HUDEP-2 (cell line): ENCODE data around the gene FAM13A.

Experiments used
- DNase-seq, 76 experiments: peaks; one replicate each; lab custom pipeline; 2025; ENCODE audit not compliant: unreplicated experiment in 76 of 76; lab: John Stamatoyannopoulos, UW

FAM13A gene

DNA sequence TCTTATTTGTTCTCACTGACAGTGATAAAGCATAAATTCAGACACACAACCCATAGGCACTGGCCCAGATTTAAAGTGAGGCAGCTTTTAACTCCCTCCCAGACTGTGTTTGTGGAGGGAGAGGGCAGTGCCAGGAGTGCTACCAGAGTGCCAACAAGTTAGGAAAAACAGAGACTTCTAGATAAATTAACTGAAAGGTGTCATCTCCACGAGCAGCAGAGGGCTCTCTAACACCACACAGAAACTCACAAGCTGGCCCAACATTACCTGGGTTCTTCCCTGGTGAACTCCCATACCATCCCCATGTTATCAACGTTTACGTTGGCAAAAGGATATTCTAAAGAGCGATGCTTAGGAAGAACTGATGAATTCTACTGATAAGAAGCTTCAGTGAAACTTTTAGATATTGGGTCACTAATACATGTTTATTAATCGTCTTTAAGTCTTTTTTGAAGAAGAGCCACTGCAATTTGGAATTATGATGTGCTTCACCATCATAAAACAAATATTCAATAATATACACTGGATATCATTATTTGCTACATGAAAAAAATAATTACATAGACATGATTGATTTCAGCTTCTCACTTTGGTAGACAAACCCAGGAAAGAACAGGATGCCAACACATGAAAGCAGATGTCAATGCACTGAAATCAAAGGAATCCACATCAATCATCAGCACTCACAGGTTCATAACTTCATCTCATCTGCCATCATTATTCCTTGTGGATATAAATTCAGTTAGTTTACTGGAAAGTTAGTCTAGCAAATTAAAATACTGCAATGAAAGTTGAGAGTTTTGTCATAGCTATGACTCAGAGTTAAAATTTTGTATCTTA, 238.1 kb downstream of the FAM13A start:
- peak in 26 of 76 experiments; percentile 1 to 38 (median 16) for DNase-seq

DNA sequence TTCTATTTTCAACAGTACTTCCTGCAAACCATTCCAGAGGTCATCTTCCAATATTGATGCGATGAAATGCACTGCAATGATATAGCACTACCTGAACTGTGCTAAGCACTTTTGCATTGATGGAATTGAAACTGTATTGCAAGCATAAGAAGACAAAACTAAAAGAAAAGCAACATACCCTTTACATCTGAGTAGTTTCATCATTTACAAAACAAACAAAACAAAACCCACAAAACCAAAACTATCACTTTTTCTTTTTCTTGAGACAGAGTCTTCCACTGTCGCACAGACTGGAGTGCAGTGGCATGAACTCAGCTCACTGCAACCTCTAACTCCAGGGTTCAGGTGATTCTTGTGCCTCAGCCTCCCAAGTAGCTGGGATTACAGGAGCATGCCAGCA, 239.2 kb downstream of the FAM13A start:
- no peak for DNase-seq

DNA sequence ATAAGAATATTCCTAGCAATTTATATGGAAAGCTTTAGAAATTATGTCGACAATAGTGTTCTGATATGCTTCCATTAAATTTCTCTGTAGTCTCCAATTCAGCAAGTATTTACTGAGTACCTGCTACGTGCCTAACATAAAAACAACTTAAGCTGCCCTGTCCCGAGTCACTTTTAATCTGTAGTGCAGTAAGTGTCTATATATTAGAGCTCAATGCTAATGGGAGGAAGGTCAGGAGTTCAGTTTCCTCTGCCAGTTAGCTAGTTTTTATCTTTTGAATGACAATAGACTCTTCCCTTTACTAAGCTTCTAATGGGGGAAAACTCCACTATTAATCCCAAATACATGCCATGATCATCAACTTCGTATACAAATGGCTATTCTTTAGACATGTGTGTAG, 240.6 kb downstream of the FAM13A start:
- no peak for DNase-seq

DNA sequence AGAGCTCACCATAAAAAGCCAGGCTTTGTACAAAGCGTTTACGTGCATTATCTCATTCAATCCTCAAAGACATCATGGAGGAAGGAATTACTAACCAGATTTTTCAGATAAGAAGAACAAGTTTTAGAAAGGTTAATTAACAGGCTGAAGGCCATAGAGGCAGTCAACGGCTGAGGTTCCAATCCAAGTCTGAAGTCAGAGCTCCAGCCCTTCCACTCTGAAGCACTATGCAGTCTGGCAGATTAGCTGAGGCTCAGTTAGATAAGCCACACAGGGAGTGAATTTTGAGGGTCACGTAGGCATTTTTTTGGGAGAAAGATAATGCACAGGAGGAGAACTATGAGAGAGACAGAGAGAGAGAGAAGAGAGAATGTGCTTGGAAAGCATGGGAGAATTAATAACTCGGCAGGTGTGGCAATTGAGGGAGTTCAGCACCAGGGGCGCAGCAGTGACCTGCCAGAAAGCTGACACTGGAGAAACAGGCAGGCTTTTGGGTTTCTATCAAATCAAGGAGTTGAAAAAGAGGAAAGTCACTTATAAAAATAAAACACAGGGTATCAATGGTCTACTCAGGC, 242.9 kb downstream of the FAM13A start:
- no peak for DNase-seq

DNA sequence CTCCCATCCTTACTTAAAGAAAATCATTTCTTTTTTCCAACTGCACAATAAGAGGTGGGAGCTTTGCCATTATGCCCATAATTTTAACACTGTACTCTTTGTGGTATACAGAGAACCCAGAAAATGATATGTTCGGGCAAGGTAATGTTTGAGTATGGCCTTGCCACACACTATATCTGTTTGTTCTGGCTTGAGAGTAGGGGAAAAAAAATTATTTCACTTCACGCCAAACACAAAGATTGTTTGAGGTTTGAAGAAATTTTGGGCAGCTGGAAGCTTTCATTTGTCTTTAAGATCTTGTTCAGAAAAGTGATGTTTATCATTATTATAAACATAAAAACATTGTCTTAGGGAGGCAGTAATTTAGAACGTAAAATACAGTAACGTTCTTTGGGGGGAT, 244.0 kb downstream of the FAM13A start:
- DNase-seq: no peak

DNA sequence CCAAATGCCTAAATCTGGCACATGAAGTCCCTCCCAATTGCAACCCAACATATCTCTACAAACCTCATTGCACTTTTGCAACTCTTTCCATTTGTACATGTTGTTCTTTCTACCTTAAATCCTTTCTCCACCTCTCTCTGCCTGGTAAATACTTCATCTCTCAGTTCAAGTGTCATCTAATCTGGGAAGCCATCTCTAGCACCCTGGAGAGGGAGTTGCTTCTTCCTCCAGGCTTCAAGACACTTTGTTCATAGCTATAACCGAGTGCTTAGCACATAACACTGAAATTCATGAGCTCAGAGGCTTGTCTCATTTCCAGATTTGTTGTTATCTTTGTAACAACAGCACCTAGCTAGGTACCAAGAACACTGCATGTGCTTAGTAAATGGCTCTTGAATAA, 244.6 kb downstream of the FAM13A start:
- DNase-seq: no peak

DNA sequence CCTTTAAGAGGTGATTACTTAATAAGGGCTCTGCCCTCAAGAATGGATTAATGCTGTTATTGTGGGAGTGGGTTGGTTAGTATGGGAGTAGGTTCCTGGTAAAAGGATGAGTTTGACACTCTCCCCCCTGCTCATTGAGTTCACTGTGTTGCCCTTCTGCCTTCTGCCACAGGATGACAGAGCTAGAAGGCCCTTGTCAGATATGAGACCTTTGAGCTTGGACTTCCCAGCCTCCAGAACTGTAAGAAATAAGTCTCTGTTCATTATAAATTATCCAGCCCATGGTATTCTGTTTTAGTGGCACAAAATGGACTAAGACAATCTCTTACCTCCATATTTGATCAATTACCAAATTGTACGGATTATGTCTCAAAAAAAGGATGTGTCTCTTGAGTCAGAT, 245.1 kb downstream of the FAM13A start:
- DNase-seq: no peak

DNA sequence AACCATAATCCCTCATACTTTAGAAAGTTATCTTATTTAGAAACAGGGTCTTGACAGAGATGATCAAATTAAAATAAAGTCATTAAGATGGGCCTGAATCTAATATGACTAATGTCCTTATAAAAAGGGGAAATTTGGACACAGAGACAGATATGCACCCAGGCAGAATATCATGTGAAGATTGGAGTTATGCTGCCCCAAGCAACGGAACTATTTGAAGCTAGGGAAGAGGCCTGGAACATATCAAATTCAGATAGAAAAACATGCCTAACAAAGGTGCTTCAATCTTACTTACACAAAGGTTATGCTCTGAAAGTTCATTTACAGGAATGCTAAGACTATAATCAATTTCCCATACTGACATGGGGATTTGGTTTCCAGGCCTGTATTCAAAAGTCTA, 246.7 kb downstream of the FAM13A start:
- DNase-seq: no peak

DNA sequence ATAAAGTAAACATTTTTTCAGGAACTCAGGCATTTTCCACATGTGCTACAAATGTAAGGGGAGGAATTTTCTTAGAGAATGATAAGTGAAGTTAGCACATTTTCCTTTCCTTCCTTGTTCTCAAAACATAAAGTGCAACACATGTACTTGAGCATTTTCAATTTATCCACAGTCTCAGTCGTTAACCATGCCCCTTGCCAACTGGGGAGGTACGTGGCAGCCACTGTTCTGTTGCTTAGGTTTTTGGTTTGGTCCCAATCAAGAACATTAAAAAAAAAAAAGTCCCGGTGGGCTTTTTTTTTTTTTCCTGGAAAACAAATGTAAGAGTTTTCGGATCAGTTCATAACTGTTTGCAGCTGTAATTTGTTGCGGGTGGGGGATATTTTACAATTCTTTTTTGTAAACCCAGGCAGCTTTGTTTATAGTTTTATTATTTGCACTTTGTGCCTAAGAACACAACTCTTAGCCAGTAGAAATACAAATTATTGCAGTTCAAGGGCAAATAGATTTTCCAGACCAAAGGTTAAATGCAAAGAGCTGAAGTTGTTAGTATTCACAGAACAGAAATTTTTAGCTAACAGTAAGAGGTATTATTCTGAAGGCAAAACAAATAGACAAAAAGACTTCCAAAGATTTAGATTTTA, 247.3 kb downstream of the FAM13A start:
- no peak for DNase-seq

DNA sequence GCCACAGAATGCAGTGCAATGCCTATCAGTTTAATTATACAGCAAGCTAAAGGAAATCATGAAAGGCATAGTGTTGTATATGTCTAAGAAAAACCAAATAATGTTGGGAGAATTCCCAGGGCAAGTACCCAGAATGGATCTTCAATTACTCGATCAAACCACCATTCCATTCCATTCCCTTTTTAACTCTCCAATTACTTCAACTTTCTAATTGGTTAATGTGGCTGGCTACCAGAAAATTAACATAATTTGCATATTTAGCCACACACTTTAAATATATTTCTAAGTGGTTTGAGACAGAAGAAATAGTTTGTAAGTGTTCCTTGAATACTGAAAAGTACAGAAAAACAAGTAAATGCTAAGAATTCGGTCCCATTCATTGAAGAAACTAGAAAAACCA, 247.9 kb downstream of the FAM13A start:
- no peak for DNase-seq

DNA sequence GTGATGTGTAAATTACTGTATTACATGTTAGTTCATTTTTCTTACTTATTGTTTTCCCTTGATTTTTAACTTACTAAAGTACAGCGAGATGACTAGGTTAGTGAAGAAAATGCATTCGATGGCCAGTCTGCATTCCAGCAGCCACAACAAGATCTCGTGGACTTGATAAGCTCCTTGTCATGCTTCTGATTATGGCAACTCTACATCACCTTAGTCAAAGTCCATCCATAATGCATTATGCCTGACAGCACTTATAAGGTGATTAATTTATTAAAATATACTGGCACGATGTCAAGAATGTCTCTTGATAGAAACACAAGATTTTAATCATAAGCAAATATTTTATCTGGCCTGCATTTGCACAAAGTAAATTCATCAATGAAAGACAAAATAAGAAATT, 249.5 kb downstream of the FAM13A start:
- DNase-seq: no peak

DNA sequence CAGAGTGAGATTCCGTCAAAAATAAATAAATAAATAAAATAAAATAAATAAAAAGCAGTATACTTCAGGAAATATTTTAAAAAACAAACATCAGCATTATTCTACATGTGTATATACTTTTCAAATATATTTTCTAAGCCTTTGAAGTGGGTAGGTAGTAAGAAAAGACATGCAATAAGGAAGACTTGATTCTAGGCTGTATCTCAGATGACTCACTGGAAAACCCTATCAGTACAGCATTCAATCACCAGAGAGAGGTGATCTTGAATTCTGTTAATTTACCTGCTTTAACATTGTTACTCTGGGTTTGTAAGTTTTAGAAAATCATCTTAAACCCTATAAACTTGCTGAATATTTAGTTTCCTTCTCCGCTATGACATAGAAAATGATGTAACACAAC, 252.8 kb downstream of the FAM13A start:
- DNase-seq: no peak

DNA sequence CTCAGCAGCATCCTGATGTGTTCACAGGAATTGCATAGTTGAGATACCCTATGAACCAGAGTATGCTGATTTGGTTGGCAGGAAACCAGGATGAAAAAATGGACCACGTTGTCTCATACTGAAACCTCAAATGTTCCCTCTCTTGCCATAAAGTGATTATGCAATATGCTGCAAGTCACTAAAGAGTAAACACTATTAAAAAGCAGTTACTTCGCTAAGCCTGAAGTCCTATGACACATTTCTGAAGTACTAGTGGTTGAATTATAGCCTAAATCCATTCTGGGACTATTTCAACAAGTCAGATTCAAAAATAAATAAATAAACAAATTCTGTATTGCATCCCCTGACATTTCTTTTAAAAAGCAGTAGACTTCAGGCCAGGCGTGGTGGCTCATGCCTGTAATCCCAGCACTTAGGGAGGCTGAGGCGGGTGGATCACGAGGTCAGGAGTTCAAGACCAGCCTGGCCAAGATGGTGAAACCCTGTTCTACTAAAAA, 253.3 kb downstream of the FAM13A start:
- DNase-seq: no peak

DNA sequence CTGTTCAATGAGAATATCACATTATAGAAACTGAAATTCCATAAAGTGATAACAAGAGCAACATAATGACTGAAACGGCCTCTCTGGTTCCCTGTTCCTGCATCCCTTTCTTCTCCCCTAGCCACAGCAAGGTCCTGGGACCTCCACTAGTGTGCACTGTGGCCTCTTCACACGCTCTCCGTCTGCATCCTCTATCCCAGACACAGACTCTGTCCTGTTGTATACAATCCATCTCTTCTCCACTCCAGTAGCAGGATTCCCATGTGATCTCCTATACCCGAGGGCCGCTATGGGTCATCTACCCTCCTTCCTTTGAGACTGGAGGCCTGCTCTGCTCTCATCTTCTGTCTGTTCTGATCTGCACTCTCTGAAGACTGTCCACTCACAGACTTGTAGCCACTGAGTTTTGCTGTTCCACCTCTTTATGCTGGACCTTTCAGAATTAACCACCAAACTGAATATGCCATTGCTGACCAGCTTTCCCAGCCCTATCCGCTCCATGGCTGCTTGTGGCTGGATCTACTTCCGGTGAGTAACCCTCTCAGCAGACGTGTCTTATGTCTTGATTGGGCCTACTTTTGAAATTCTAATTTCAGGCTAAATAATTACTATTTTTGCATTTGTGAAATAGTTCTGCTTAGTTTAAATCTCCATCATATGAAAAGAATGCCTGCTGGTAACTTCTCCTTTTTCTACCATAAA, 254.2 kb downstream of the FAM13A start:
- no peak for DNase-seq

DNA sequence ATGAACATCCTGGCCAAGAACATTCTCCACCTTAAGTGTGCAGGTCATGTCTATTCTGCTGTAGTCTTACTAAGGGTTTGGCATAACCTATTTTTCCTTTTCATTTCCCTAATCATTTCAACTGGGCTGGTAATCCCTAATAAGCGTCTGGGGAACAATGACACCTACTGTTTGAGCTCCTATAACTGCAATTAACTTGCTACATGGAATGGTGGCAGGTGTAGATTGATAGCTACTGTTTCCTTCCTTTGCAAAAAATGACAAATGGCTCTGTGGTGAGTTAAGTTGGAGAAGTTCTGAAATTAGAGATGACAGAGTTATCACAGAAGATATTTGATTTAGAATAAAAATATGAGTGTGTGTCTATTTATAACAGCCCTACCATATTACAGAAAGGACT, 254.8 kb downstream of the FAM13A start:
- DNase-seq: no peak

DNA sequence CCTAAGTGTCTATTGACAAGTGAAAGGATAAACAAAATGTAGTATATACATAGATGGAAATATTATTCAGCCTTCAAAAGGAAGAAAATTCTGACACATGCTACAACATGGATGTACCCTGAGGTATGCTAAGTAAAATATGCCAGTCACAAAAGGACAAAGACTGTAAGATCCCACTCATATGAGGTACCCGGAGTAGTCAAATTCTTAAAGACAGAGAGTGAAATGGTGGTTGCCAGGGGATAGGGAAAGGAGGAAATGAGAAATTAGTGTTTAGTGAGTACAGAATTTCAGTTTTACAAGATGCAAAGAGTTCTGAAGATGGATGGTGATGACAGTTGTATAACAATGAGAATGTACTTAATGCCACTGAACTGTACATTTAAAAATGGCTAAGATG, 257.1 kb downstream of the FAM13A start:
- DNase-seq: no peak

DNA sequence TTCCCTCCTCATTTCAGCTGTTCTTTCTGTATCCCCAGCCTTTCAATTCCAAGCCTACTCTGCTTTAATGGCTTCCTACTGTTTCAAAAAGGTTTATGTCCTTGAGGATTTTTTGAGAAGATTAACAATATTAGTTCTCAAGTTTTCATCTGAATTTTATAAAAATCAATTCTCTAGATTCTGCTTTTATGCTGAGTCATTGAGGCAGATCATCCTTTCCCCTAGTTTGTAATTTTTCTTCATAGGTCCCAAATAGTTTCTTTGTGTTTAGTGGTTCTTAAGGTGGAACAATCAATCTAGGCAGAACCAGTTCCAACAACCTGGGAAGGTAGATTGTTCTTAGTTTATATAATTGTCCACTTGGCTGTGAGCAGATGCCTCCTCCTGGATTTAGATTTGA, 259.3 kb downstream of the FAM13A start:
- no peak for DNase-seq

DNA sequence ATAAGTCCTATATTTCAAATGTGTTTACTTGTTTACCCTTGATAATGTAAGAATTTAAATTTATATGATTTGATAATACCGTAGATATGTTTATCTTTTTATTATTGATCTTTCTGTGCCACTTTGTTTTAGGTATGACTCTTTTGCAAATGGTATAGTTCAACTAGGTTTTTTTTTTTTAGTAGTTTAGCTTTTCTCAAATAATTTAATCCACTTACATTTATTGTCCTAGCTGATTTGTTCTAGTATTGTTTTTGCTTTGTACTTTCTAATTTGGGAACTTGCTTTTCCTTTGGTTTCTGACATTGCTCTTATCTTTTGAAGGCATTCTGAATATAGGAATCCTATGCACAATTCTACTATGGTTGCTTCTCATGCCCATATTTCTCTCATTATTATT, 260.4 kb downstream of the FAM13A start:
- DNase-seq: no peak

DNA sequence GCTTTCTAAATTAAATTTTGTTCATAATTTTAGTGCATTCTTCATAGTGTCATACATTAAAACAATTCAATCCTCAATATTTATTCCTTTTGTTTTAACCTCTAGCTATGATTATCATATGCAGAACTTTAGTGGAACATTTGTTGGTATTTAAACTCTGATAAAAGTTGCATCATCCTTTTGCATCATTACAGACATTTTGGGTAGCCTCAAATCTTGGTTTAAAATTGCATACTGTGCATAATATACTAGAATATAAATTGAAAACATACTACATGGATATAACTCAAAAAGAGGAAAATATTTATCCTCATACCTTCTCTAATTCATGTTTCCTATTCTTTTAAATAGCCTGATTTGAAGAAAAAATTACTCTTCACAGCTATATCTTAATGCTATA, 262.0 kb downstream of the FAM13A start:
- DNase-seq: no peak

DNA sequence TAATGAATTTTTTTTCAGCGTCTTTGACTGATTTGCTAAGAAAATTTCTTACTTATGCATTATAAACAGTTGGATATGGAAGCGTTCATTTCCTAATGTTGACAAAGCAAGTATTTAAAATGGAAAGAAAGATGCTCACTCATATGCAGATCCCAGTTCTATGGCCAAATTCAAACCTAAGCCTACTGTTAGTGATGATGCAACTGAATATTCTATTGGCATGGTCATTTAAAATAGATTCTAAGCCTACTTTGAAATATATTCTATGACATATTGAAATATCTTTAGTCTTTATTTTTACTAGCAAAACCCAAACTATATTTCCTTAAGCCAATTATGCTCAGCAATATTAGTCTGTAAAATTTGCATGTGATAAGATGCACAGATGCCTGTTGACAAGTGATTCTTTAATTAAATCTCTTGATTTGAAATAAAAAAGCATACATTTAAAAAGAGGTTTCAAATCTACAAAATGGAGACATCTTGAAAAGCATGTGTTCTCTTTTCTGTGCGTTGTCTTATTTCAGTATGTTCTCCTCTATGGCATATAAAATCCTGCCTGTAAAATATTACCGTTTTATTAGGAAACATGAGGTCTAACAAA, 262.8 kb downstream of the FAM13A start:
- no peak for DNase-seq

DNA sequence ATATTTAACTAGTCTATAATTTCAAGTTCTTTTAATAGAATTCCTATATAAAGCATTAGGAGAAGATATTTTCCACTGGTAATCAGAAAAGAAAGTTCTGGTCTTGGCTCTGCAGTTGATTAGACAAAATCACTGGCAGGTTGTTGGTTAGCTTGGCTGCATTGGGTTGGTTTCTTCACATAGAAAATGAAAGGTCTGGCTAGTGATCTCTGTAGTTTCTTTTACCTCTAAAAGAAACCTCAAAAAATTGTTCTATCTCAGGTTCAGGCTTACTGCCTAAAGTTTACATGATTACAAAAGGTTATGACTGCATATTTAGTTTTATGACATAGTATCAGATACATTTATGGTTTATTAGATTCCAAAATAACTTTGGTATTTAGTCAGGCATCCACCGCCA, 263.5 kb downstream of the FAM13A start:
- DNase-seq: no peak
